ENCODE data around the gene BHLHE23.
A peak's percentile ranks its signal among the peaks of the same experiment; 100 is the strongest.

Gene BHLHE23

GRCh38 chr20:63017076-63017825 is 10.5 kb upstream of the BHLHE23 start:
- Histone ChIP-seq H2BK12ac (ENCODE audit: low read length) (peak overlapping the region; percentile 82), H3K4me2 (ENCODE audit: insufficient read depth, low read length, poor library complexity, severe bottlenecking) (no peak overlapping the region), H3K79me1 (ENCODE audit: low read depth, low read length) (no peaks in the 10 kb centered on the region), H2AFZ (ENCODE audit: low read length) (no peak overlapping the region), H3K27me3 (ENCODE audit: control insufficient read depth in 3 of 3, insufficient read depth in 3 of 3, low read depth in 1 of 3, low read length in 3 of 3) (no peaks in the 10 kb centered on the region), H3K18ac (ENCODE audit: low read length) (peak overlapping the region; percentile 78), H3K4ac (ENCODE audit: low read length) (peak overlapping the region; percentile 14), H3K27ac (replicated peaks; ENCODE audit: low read length) (no peak overlapping the region), H4K8ac (ENCODE audit: low read depth, low read length) (no peak overlapping the region), H2BK15ac (ENCODE audit: low read length) (peak overlapping the region; percentile 99), H3K9ac (ENCODE audit: low read depth, low read length, poor library complexity) (peak overlapping the region; percentile 56), H3K14ac (ENCODE audit: low read length) (peak overlapping the region; percentile 66), H3K23ac (ENCODE audit: low read depth, low read length, poor library complexity) (peak overlapping the region; percentile 87), H3K9me3 (replicated peaks in 1 of 2; ENCODE audit: control insufficient read depth in 2 of 2, insufficient read depth in 1 of 2, low read depth in 1 of 2, low read length in 2 of 2) (peaks cover 6 to 26% of the 10 kb centered on the region in 2 donors), H2AK5ac (ENCODE audit: low read depth, low read length) (peak overlapping the region; percentile 100), H3K4me1 (ENCODE audit: control insufficient read depth in 2 of 2, insufficient read depth in 1 of 2, low read depth in 1 of 2, low read length in 2 of 2) (peaks cover 13 to 18% of the 10 kb centered on the region in 2 donors), H2BK120ac (ENCODE audit: low read depth, low read length) (peak overlapping the region; percentile 39), H3K36me3 (replicated peaks in 1 of 2; ENCODE audit: control insufficient read depth in 2 of 2, insufficient read depth in 2 of 2, low read length in 2 of 2) (no peaks in the 10 kb centered on the region), H2BK5ac (ENCODE audit: low read length) (peak overlapping the region; percentile 59), H4K91ac (ENCODE audit: low read depth, low read length, poor library complexity) (peak overlapping the region; percentile 64), H3K4me3 (ENCODE audit: low read length in 2 of 2) (no peak overlapping the region)
- DNase-seq (ENCODE audit: low spot score) = no peak
- no CpG with 5 or more reads among the region's 22 CpGs for WGBS, 2 donors (ENCODE audit: extremely low coverage in 2 of 2, insufficient read length in 2 of 2, insufficient replicate concordance in 1 of 2)

- Histone ChIP-seq H4K8ac (ENCODE audit: low read depth, low read length) (no peak overlapping the region), H3K36me3 (replicated peaks in 1 of 2; ENCODE audit: control insufficient read depth in 2 of 2, insufficient read depth in 2 of 2, low read length in 2 of 2) (no peaks in the 10 kb centered on the region), H2AFZ (ENCODE audit: low read length) (no peak overlapping the region), H3K4me1 (ENCODE audit: control insufficient read depth in 2 of 2, insufficient read depth in 1 of 2, low read depth in 1 of 2, low read length in 2 of 2) (peaks cover 13 to 18% of the 10 kb centered on the region in 2 donors), H3K23ac (ENCODE audit: low read depth, low read length, poor library complexity) (peak overlapping the region; percentile 68), H2BK5ac (ENCODE audit: low read length) (peak overlapping the region; percentile 90), H2AK5ac (ENCODE audit: low read depth, low read length) (peak overlapping the region; percentile 100), H2BK12ac (ENCODE audit: low read length) (peak overlapping the region; percentile 77), H2BK120ac (ENCODE audit: low read depth, low read length) (peak overlapping the region; percentile 39), H3K4me3 (ENCODE audit: low read length in 2 of 2) (no peak overlapping the region), H3K18ac (ENCODE audit: low read length) (peak overlapping the region; percentile 94), H3K14ac (ENCODE audit: low read length) (peak overlapping the region; percentile 14), H2BK15ac (ENCODE audit: low read length) (peak overlapping the region; percentile 99), H3K79me1 (ENCODE audit: low read depth, low read length) (no peaks in the 10 kb centered on the region), H3K4ac (ENCODE audit: low read length) (no peak overlapping the region), H3K27ac (replicated peaks; ENCODE audit: low read length) (no peak overlapping the region), H3K27me3 (ENCODE audit: control insufficient read depth in 3 of 3, insufficient read depth in 3 of 3, low read depth in 1 of 3, low read length in 3 of 3) (peaks cover 0 to 3% (median 0%) of the 10 kb centered on the region in 3 experiments), H3K9ac (ENCODE audit: low read depth, low read length, poor library complexity) (peak overlapping the region; percentile 72), H3K4me2 (ENCODE audit: insufficient read depth, low read length, poor library complexity, severe bottlenecking) (no peak overlapping the region), H3K9me3 (replicated peaks in 1 of 2; ENCODE audit: control insufficient read depth in 2 of 2, insufficient read depth in 1 of 2, low read depth in 1 of 2, low read length in 2 of 2) (peaks cover 8 to 26% of the 10 kb centered on the region in 2 donors), H4K91ac (ENCODE audit: low read depth, low read length, poor library complexity) (peak overlapping the region; percentile 69)
- DNase-seq (ENCODE audit: low spot score) = no peak
- no CpG with 5 or more reads among the region's 14 CpGs for WGBS, 2 donors (ENCODE audit: extremely low coverage in 2 of 2, insufficient read length in 2 of 2, insufficient replicate concordance in 1 of 2)
These were observed 9.8 kb upstream of the BHLHE23 start for GRCh38 chr20:63016514-63017075.

- peak overlapping the region; percentile 90 for H2BK5ac ChIP-seq (ENCODE audit: low read length)
- no CpG with 5 or more reads among the region's 22 CpGs for WGBS, 2 donors (ENCODE audit: extremely low coverage in 2 of 2, insufficient read length in 2 of 2, insufficient replicate concordance in 1 of 2)
These were observed 9.0 kb upstream of the BHLHE23 start for GRCh38 chr20:63015662-63016361.

More at GRCh38 chr20:63015662-63016361, 9.0 kb upstream of the BHLHE23 start:
- H2BK120ac ChIP-seq (ENCODE audit: low read depth, low read length) = peak overlapping the region; percentile 98
- H3K14ac ChIP-seq (ENCODE audit: low read length) = no peak overlapping the region
- no peaks in the 10 kb centered on the region for H3K79me1 ChIP-seq (ENCODE audit: low read depth, low read length)
- no peak overlapping the region for H2AFZ ChIP-seq (ENCODE audit: low read length)
- H3K36me3 ChIP-seq (replicated peaks in 1 of 2; ENCODE audit: control insufficient read depth in 2 of 2, insufficient read depth in 2 of 2, low read length in 2 of 2) = no peaks in the 10 kb centered on the region
- no peak overlapping the region for H3K4me3 ChIP-seq (ENCODE audit: low read length in 2 of 2)
- peak overlapping the region; percentile 97 for H4K91ac ChIP-seq (ENCODE audit: low read depth, low read length, poor library complexity)
- peak overlapping the region; percentile 67 for H3K23ac ChIP-seq (ENCODE audit: low read depth, low read length, poor library complexity)
- H2BK15ac ChIP-seq (ENCODE audit: low read length) = peak overlapping the region; percentile 99
- no peak overlapping the region for H3K9ac ChIP-seq (ENCODE audit: low read depth, low read length, poor library complexity)
- DNase-seq (ENCODE audit: low spot score) = no peak
- no peak overlapping the region for H3K4me2 ChIP-seq (ENCODE audit: insufficient read depth, low read length, poor library complexity, severe bottlenecking)
- peaks cover 8 to 23% of the 10 kb centered on the region in 2 donors for H3K9me3 ChIP-seq (replicated peaks in 1 of 2; ENCODE audit: control insufficient read depth in 2 of 2, insufficient read depth in 1 of 2, low read depth in 1 of 2, low read length in 2 of 2)
- peak overlapping the region; percentile 98 for H2BK12ac ChIP-seq (ENCODE audit: low read length)
- H3K27ac ChIP-seq (replicated peaks; ENCODE audit: low read length) = no peak overlapping the region
- peak overlapping the region; percentile 100 for H2AK5ac ChIP-seq (ENCODE audit: low read depth, low read length)
- peak overlapping the region; percentile 99 for H3K18ac ChIP-seq (ENCODE audit: low read length)
- peaks cover 0 to 8% (median 0%) of the 10 kb centered on the region in 3 experiments for H3K27me3 ChIP-seq (ENCODE audit: control insufficient read depth in 3 of 3, insufficient read depth in 3 of 3, low read depth in 1 of 3, low read length in 3 of 3)
- H4K8ac ChIP-seq (ENCODE audit: low read depth, low read length) = peak overlapping the region; percentile 43
- H3K4ac ChIP-seq (ENCODE audit: low read length) = peak overlapping the region; percentile 42
- peaks cover 13 to 18% of the 10 kb centered on the region in 2 donors for H3K4me1 ChIP-seq (ENCODE audit: control insufficient read depth in 2 of 2, insufficient read depth in 1 of 2, low read depth in 1 of 2, low read length in 2 of 2)
